Measurements from ENCODE around the gene IFNAR1. TPM values are rescaled to one million over a fixed set of nuclear protein-coding genes. Genes with fewer than 3 reads are reported as not detected.

Gene IFNAR1
- total and polyA plus RNA-seq, 2 experiments from 2014 or later, result 24.0 to 65.1 TPM

DNA sequence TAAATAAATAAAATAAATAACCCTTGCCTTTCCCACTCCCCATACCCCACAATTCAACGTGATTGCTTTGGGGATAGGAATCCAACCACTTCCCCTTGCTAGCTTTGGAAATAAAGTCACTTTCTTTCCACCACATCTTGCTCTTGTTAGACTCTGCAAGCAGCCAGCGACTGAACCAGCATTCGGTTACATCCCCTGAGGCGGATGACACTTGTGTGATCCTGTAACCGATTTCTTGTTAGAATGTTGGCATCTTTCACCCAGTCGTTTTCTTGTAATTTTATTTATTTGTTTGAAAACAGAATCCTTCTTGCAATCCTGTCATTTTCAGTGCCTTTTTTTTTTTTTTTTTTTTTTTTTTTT is 76.8 kb downstream of the IFNAR1 start:
- in situ Hi-C loops (cut with MboI), result no loop called here

DNA sequence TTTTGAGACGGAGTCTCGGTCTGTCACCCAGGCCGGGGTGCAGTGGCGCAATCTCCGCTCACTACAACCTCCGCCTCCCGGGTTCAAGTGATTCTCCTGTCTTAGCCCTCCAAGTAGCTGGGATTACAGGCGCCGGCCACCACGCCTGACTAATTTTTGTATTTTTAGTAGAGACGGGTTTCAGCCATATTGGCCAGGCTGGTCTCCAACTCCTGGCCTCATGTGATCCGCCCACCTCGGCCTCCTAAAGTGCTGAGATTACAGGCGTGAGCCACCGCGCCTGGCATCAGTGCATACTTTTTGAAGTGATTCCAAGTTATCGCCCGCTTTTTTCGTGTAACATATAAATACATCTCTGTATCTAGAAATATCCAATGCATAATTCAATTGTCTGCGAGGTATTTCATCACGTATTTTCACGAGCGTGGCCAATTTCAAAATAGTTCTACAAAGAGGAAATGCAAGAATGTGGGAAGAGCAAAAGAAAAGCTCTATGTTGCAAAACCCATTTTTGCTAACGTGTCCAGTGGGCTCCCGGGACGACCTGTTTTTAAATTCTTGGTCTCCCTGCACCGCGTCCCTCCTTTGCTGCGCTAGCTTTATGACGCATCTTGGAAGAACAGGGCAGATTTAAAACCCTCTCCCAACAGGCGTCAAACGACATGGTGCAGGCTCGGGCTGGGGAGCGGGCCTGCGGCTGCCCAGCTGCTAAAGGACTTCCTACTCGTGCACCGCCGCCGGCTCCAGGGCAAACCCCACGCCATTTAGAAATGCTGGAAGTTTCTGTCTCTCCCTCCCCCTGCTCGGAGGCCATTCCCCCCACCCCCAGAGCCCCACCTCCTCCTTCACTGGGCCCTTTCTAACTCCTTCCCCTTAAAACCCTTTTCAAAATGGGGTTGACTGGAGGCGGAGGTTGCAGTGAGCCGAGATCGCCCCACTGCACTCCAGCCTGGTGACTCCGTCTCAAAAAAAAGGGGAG is 77.5 kb downstream of the IFNAR1 start:
- TF ChIP-seq EZH2 (IDR thresholded peaks at IDR 0.05; ENCODE audit: insufficient read depth, poor library complexity, severe bottlenecking) (no peak), EZH2phosphoT487 (IDR thresholded peaks at IDR 0.05; ENCODE audit: insufficient read depth, low read depth) (no peak)
- Histone ChIP-seq H2AFZ (peak overlapping the region; percentile 70), H3K79me2 (ENCODE audit: insufficient read depth) (peaks cover 38% of the 10 kb centered on the region), H3K36me3 (ENCODE audit: low read depth) (no peaks in the 10 kb centered on the region), H4K20me1 (ENCODE audit: insufficient read depth) (0 out of 2 replicates have a peak, but pooled peaks cover 5% of the 10 kb centered on the region), H3K9ac (peak overlapping the region; percentile 97), H3K4me1 (ENCODE audit: insufficient read depth) (peaks cover 24% of the 10 kb centered on the region), H3K27me3 (replicated peaks; ENCODE audit: insufficient read depth) (no peaks in the 10 kb centered on the region), H3K27ac (peak overlapping the region; percentile 87), H3K4me2 (ENCODE audit: unreplicated experiment) (peak overlapping the region; percentile 83), H3K9me2 (ENCODE audit: insufficient read depth) (no peaks in the 10 kb centered on the region), H3K9me3 (ENCODE audit: low read depth) (no peaks in the 10 kb centered on the region), H3K4me3 (peak overlapping the region; percentile 87), H3F3A (ENCODE audit: insufficient read depth) (peaks cover 39% of the 10 kb centered on the region)
- DNase-seq, result peak; percentile 83
- in situ Hi-C loops (cut with MboI), result no loop called here
- WGBS, 2 experiments (ENCODE audit: low coverage in 1 of 2, low lambda C conversion rate in 2 of 2, missing lambda C conversion rate in 2 of 2), result 1 to 3% methylated on average over 37 to 45 of the region's 45 CpGs

More for the DNA sequence above, 76.8 kb downstream of the IFNAR1 start:
- peak overlapping the region; percentile 97 for H3K9ac ChIP-seq
- WGBS, 2 experiments (ENCODE audit: low coverage in 1 of 2, low lambda C conversion rate in 2 of 2, missing lambda C conversion rate in 2 of 2), result 4 to 14% methylated on average over 6 of the region's 6 CpGs
- 0 out of 2 replicates have a peak, but pooled peaks cover 5% of the 10 kb centered on the region for H4K20me1 ChIP-seq (ENCODE audit: insufficient read depth)
- H3K4me1 ChIP-seq (ENCODE audit: insufficient read depth), result peaks cover 24% of the 10 kb centered on the region
- peak; percentile 80 for DNase-seq
- H3K36me3 ChIP-seq (ENCODE audit: low read depth), result no peaks in the 10 kb centered on the region
- H3K9me3 ChIP-seq (ENCODE audit: low read depth), result no peaks in the 10 kb centered on the region
- peak overlapping the region; percentile 87 for H3K27ac ChIP-seq
- H2AFZ ChIP-seq, result peak overlapping the region; percentile 70
- H3K9me2 ChIP-seq (ENCODE audit: insufficient read depth), result no peaks in the 10 kb centered on the region
- H3F3A ChIP-seq (ENCODE audit: insufficient read depth), result peaks cover 39% of the 10 kb centered on the region
- TF ChIP-seq EZH2 (IDR thresholded peaks at IDR 0.05; ENCODE audit: insufficient read depth, poor library complexity, severe bottlenecking) (no peak), EZH2phosphoT487 (IDR thresholded peaks at IDR 0.05; ENCODE audit: insufficient read depth, low read depth) (no peak)
- H3K4me3 ChIP-seq, result peak overlapping the region; percentile 87
- H3K79me2 ChIP-seq (ENCODE audit: insufficient read depth), result peaks cover 31% of the 10 kb centered on the region
- H3K27me3 ChIP-seq (replicated peaks; ENCODE audit: insufficient read depth), result no peaks in the 10 kb centered on the region
- peak overlapping the region; percentile 83 for H3K4me2 ChIP-seq (ENCODE audit: unreplicated experiment)

- Histone ChIP-seq H3K9me2 (ENCODE audit: insufficient read depth) (no peaks in the 10 kb centered on the region), H3K9ac (peak within 1 kb of the TSS; percentile 97), H3K9me3 (ENCODE audit: low read depth) (no peaks in the 10 kb centered on the region), H3K4me3 (peak within 1 kb of the TSS; percentile 87), H4K20me1 (ENCODE audit: insufficient read depth) (0 out of 2 replicates have a peak, but pooled peaks cover 5% of the 10 kb centered on the region), H3K79me2 (ENCODE audit: insufficient read depth) (peaks cover 47% of the 10 kb centered on the region), H3K4me1 (ENCODE audit: insufficient read depth) (peaks cover 24% of the 10 kb centered on the region), H3F3A (ENCODE audit: insufficient read depth) (peaks cover 39% of the 10 kb centered on the region), H3K27me3 (replicated peaks; ENCODE audit: insufficient read depth) (no peaks in the 10 kb centered on the region), H3K4me2 (ENCODE audit: unreplicated experiment) (peak within 1 kb of the TSS; percentile 94), H3K36me3 (ENCODE audit: low read depth) (no peaks in the 10 kb centered on the region), H3K27ac (peak within 1 kb of the TSS; percentile 87), H2AFZ (peak within 1 kb of the TSS; percentile 70)
- in situ Hi-C loops (cut with MboI), result no loop called here
- 1% methylated on average over 16 to 67 of the region's 89 CpGs for WGBS, 2 experiments (ENCODE audit: low coverage in 1 of 2, low lambda C conversion rate in 2 of 2, missing lambda C conversion rate in 2 of 2)
- DNase-seq, result peak; percentile 58
- TF ChIP-seq EZH2 (IDR thresholded peaks at IDR 0.05; ENCODE audit: insufficient read depth, poor library complexity, severe bottlenecking), result no peak
- TF ChIP-seq EZH2phosphoT487 (IDR thresholded peaks at IDR 0.05; ENCODE audit: insufficient read depth, low read depth), result no peak
These were observed 78.5 kb downstream of the IFNAR1 start, which contains the start of gene IFNGR2 for GRCh38 chr21:33403128-33403785. Gene IFNGR2, plus strand, starts transcription at chr21:33403413. Its CDS starts 131 bp downstream, at chr21:33403544.
